MCF 10A (cell line): ENCODE results near the gene CCR3. TPM values are rescaled to one million over a fixed set of nuclear protein-coding genes. Genes with fewer than 3 reads are reported as not detected.

Experiments
- BruUV-seq: library from RNA; stranded (reverse); fragments of 400-500 nt; replicated peaks from 2 replicates; lab custom pipeline; 2021; lab: Mats Ljungman, UMichigan
- CTCF ChIA-PET: fragments of 300-600 bp; sonication (Branson Sonifier 250); formaldehyde crosslinking; extraction: SDS; loops from one replicate; lab custom pipeline; 2021; ENCODE audit warnings: antibody characterized with exemption, inconsistent platforms; lab: Yijun Ruan, JAX
- POLR2A ChIA-PET: fragments of 300-600, 350-650 bp; sonication (Branson Sonifier 250); formaldehyde crosslinking; extraction: SDS; loops from one replicate; lab custom pipeline; 2020; ENCODE audit warnings: antibody characterized with exemption, inconsistent platforms; lab: Yijun Ruan, JAX
- DNase-seq: peaks from one replicate; pipeline ENCODE4 v3.0.0-alpha.2; 2018; ENCODE audit not compliant: unreplicated experiment
- H3K27ac Mint-ChIP-seq: one replicate; pipeline ENCODE4 v1.8.0; 2022; ENCODE audit warnings: mild to moderate bottlenecking, low read depth, mixed read lengths; ENCODE audit not compliant: unreplicated experiment
- H3K27me3 Mint-ChIP-seq: one replicate; pipeline ENCODE4 v1.8.0; 2022; ENCODE audit warnings: mixed read lengths; ENCODE audit not compliant: insufficient read depth, unreplicated experiment
- H3K36me3 Mint-ChIP-seq: one replicate; pipeline ENCODE4 v1.8.0; 2022; ENCODE audit warnings: mild to moderate bottlenecking, moderate library complexity, mixed read lengths; ENCODE audit not compliant: insufficient read depth, unreplicated experiment
- H3K4me1 Mint-ChIP-seq: one replicate; pipeline ENCODE4 v1.8.0; 2022; ENCODE audit warnings: mixed read lengths; ENCODE audit not compliant: insufficient read depth, unreplicated experiment
- H3K4me3 Mint-ChIP-seq: one replicate; pipeline ENCODE4 v1.8.0; 2022; ENCODE audit warnings: mild to moderate bottlenecking, moderate library complexity, mixed read lengths; ENCODE audit not compliant: unreplicated experiment
- H3K9me3 Mint-ChIP-seq: one replicate; pipeline ENCODE4 v1.8.0; 2022; ENCODE audit warnings: mixed read lengths; ENCODE audit not compliant: unreplicated experiment
- CTCF ChIP-seq: fragments of 200-600 bp; IDR thresholded peaks from one replicate; pipeline ENCODE4 v1.8.0; 2022; ENCODE audit warnings: antibody characterized with exemption, mild to moderate bottlenecking; ENCODE audit not compliant: unreplicated experiment
- intact Hi-C: fragments of 100-400 bp; cut with micrococcal nuclease; formaldehyde crosslinking; loops from 2 replicates; pipeline ENCODE4 v1.14.1; 2022
- total RNA-seq: library from RNA; stranded (reverse); gene quantifications from 2 replicates; pipeline ENCODE4 v1.2.3, GENCODE V29; 2022

CCR3 gene
- total RNA-seq, 1 experiment from 2014 or later: not detected

- DNase-seq: peak; percentile 62
- Mint-ChIP-seq H3K4me3 (no peak within 1 kb of the TSS), H3K27ac (no peak within 1 kb of the TSS), H3K36me3 (no peaks in the 10 kb centered on the region), H3K4me1 (no peaks in the 10 kb centered on the region), H3K27me3 (no peaks in the 10 kb centered on the region), H3K9me3 (no peaks in the 10 kb centered on the region)
- intact Hi-C loops: loop anchor here (1.0 to 10.0 kb wide), 3 partner anchors 106 to 273 kb away; no protein-coding TSS in a partner anchor
- ChIA-PET CTCF (interaction anchor here (0.6 to 2.9 kb wide), 12 partner anchors 10 to 354 kb away, joined by 3 to 13 read pairs (median 3); no protein-coding TSS in a partner anchor), POLR2A (no interaction called here)
- TF ChIP-seq CTCF: peak; percentile 46
- BruUV-seq: no TSS peak
Observed at GRCh38 chr3:46208167-46208704, 34.0 kb upstream of the CCR3 start, which contains the start of gene CCR1. Gene CCR1, minus strand, starts transcription at chr3:46208313. Its CDS starts 4,000 bp downstream, at chr3:46204313.

- intact Hi-C loops: loop anchor here (10.0 kb wide), 1 partner anchor 274 kb away; no protein-coding TSS in a partner anchor
- H3K4me1 Mint-ChIP-seq: no peaks in the 10 kb centered on the region
- no TSS peak for BruUV-seq
- ChIA-PET CTCF (interaction anchor here (0.6 to 2.9 kb wide), 8 partner anchors 17 to 163 kb away, joined by 3 to 13 read pairs (median 4); no protein-coding TSS in a partner anchor), POLR2A (interaction anchor here (0.6 to 1.1 kb wide), 3 partner anchors 23 to 140 kb away, joined by 3 to 5 read pairs (median 4); no protein-coding TSS in a partner anchor)
- no peak for DNase-seq
- H3K36me3 Mint-ChIP-seq: no peaks in the 10 kb centered on the region
- no peak overlapping the region for H3K27ac Mint-ChIP-seq
- no peaks in the 10 kb centered on the region for H3K27me3 Mint-ChIP-seq
- H3K9me3 Mint-ChIP-seq: no peaks in the 10 kb centered on the region
- no peak for TF ChIP-seq CTCF
- no peak overlapping the region for H3K4me3 Mint-ChIP-seq
Observed at GRCh38 chr3:46209053-46209452, 33.2 kb upstream of the CCR3 start.

- DNase-seq: no peak
- Mint-ChIP-seq H3K4me1 (no peaks in the 10 kb centered on the region), H3K36me3 (no peaks in the 10 kb centered on the region), H3K4me3 (no peak overlapping the region), H3K27ac (no peak overlapping the region), H3K9me3 (no peaks in the 10 kb centered on the region), H3K27me3 (no peaks in the 10 kb centered on the region)
- TF ChIP-seq CTCF: no peak
- BruUV-seq: no TSS peak
- intact Hi-C loops: loop anchor here (10.0 kb wide), 1 partner anchor 275 kb away; no protein-coding TSS in a partner anchor
- POLR2A ChIA-PET: interaction anchor here (0.6 to 1.1 kb wide), 3 partner anchors 24 to 140 kb away, joined by 3 to 5 read pairs (median 4); no protein-coding TSS in a partner anchor
- CTCF ChIA-PET: interaction anchor here (1.2 to 1.5 kb wide), 3 partner anchors 14 to 159 kb away, joined by 3 to 5 read pairs (median 3); no protein-coding TSS in a partner anchor
Observed at GRCh38 chr3:46209746-46210470, 32.4 kb upstream of the CCR3 start.

GRCh38 chr3:46212101-46212500, 30.2 kb upstream of the CCR3 start:
- intact Hi-C loops: no loop called here
- ChIA-PET CTCF (interaction anchor here (0.7 kb wide), 1 partner anchor 152 kb away, joined by 3 read pairs; no protein-coding TSS in a partner anchor), POLR2A (no interaction called here)
- Mint-ChIP-seq H3K27me3 (no peaks in the 10 kb centered on the region), H3K27ac (no peak overlapping the region), H3K9me3 (no peaks in the 10 kb centered on the region), H3K36me3 (no peaks in the 10 kb centered on the region), H3K4me3 (no peak overlapping the region), H3K4me1 (no peaks in the 10 kb centered on the region)
- no peak for TF ChIP-seq CTCF
- DNase-seq: no peak
- no TSS peak for BruUV-seq
